Measurements from ENCODE around the gene ITGA2B. TPM values are rescaled to one million over a fixed set of nuclear protein-coding genes. Genes with fewer than 3 reads are reported as not detected.

The ITGA2B gene
- total and polyA plus RNA-seq, 2 of the 8 experiments (the other 6 are each of a cell fraction or from before 2014, with no cell fraction given): 6.9 to 12.3 TPM

DNA sequence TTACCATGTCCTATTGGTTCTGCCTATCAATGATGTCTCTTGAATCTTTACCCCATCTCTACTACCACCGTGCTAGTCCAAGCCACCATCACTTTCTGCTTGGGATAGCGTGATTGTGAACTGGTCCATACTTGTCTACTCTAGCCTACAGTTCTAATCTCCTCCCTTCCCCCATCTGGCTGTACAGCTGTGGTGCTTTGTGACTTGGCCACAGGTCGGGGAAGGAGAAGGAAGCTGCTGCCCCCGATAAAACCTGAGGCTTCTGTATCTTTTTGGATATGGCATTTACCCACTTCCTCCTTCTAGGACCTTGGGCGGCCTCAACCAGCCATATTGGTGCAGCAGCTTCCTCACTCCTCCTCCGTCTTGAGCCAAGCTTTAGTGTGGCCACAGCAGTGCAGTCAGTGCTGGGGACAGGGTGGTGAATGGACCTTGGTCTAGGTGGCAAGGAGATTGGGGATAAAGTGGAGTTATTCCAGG lies 314 bp upstream of the ITGA2B start (continued):
- TF ChIP-seq CHD1 (IDR thresholded peaks at IDR 0.05; ENCODE audit: low read depth, low read length) (no peak), SUZ12 (IDR thresholded peaks at IDR 0.05; ENCODE audit: low read length) (no peak), ZNF274 (IDR thresholded peaks at IDR 0.05; ENCODE audit: borderline replicate concordance, extremely low read depth, low read length) (no peak), YY1 (IDR thresholded peaks at IDR 0.05; ENCODE audit: low read depth, low read length) (no peak), TAF1 (IDR thresholded peaks at IDR 0.05; ENCODE audit: low read depth, low read length) (no peak), SIRT6 (IDR thresholded peaks at IDR 0.05; ENCODE audit: low read length) (no peak), POLR2AphosphoS5 (IDR thresholded peaks at IDR 0.05; ENCODE audit: low read depth, low read length) (no peak), SP4 (IDR thresholded peaks at IDR 0.05; ENCODE audit: low read length) (no peak)
